Measurements from ENCODE around the gene PSMG3.

GRCh38 chr7:1611708-1612241 lies 41.9 kb upstream of the PSMG3 start:
- no peak for TF ChIP-seq POLR2A (IDR thresholded peaks at IDR 0.05)
- TF ChIP-seq, protein P1, sequence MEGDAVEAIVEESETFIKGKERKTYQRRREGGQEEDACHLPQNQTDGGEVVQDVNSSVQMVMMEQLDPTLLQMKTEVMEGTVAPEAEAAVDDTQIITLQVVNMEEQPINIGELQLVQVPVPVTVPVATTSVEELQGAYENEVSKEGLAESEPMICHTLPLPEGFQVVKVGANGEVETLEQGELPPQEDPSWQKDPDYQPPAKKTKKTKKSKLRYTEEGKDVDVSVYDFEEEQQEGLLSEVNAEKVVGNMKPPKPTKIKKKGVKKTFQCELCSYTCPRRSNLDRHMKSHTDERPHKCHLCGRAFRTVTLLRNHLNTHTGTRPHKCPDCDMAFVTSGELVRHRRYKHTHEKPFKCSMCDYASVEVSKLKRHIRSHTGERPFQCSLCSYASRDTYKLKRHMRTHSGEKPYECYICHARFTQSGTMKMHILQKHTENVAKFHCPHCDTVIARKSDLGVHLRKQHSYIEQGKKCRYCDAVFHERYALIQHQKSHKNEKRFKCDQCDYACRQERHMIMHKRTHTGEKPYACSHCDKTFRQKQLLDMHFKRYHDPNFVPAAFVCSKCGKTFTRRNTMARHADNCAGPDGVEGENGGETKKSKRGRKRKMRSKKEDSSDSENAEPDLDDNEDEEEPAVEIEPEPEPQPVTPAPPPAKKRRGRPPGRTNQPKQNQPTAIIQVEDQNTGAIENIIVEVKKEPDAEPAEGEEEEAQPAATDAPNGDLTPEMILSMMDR (IDR thresholded peaks at IDR 0.05), result no peak

Data from testis (tissue), 2 donors.